NCI-H128 (cell line): ENCODE measurements around the gene FAM163B.

Source experiments
- DNase-seq: peaks from one replicate; lab custom pipeline; 2025; ENCODE audit not compliant: unreplicated experiment; lab: John Stamatoyannopoulos, UW

FAM163B gene

GRCh38 chr9:133582501-133583045 lies 26.6 kb downstream of the FAM163B start:
- DNase-seq, result no peak

GRCh38 chr9:133581513-133582343 lies 27.5 kb downstream of the FAM163B start:
- no peak for DNase-seq

DNA sequence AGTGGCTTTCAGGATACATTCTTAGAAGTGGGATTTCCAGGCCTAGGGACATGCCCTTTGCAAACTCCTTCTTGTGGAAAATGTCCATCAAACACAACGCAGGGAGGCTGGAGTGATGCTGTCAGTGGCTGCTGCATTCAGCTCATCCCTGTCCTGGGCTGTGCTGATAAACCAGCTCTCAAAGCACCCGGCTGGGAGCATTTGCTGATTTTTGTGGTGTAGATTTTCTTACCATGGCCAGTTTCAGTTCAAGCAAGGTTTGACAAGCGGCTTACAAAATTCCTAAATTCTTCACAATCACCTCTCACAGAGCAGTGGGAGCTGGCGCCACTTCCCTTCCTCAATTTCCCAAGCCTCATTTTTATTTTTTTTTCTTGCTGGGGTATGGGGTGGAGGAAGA lies 28.2 kb downstream of the FAM163B start:
- no peak for DNase-seq

DNA sequence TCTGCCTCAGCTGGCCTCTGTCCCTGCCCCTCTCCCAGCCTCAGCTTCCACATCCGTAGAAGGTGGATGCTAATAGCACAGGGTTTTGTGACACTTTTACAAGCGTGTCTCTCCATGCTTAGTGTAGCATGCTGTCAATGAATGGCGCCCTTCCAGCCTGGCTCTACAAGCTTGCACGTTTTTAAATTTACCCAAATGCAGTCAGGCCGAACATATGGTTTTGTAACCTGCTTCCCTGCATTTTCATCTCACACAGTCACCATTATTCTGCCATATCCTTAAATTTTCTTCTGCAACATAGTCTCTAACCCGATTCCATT lies 28.8 kb downstream of the FAM163B start:
- DNase-seq, result no peak

DNA sequence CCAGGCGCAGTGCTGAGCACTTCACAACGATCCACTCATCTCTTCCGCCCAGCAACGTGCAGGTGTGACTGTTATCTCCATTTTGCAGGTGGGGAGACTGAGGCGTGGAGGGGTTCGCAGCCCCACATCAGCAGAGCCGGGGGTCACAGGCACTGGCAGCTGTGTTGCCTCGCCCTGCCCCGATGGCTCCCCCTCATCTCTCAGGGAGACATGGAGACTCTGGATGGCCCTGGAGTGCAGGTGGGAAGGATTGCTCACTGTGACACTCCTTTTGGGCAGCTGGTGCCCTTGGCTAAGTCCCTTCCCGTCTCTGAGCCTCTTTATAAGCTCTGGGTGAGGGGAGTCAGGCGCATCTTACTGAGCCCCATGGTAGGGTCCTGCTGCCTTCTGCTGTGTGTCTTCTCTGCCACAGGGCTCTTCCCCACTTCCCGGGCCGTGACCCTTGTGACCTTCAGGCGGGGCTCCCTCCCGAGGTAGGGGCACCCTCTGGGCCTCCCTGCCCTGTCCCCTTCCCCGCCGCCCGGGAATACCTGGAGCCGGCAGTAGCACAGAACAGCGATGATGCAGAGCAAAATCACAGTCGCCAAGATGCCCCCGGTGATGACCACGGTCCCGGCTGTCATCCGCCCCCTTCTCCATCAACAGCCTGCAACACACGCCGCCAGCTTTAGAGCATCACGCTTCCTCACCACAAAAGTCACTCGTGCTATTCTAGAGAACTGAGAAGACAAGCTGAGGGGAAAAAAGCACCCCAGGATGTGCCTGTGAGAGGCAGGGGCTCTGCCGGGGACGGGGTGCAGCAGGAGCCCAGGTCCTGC lies 29.4 kb downstream of the FAM163B start:
- no peak for DNase-seq

- DNase-seq, result no peak
Observed at GRCh38 chr9:133578524-133579441, 30.4 kb downstream of the FAM163B start.

DNA sequence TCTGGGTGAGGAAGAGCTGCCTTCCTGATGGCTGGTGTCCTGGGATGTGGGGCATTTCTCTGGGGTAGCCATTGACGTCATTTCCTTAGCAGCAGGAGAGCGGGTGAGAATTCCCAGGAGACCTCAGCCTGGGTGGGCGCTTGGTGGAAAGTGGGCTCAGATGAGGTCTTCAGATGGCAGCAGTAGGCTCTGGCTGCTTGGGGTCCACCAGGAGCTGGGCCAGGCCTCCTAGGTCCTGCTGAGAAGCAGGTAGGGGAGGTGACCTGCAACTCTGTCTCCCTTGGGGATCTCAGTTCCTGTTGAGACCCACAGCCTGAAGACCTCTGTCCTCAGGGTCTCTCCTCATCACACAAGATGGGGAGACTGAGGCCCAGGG lies 31.5 kb downstream of the FAM163B start:
- DNase-seq, result no peak

- DNase-seq, result no peak
Observed at GRCh38 chr9:133576875-133577736, 32.1 kb downstream of the FAM163B start.

DNA sequence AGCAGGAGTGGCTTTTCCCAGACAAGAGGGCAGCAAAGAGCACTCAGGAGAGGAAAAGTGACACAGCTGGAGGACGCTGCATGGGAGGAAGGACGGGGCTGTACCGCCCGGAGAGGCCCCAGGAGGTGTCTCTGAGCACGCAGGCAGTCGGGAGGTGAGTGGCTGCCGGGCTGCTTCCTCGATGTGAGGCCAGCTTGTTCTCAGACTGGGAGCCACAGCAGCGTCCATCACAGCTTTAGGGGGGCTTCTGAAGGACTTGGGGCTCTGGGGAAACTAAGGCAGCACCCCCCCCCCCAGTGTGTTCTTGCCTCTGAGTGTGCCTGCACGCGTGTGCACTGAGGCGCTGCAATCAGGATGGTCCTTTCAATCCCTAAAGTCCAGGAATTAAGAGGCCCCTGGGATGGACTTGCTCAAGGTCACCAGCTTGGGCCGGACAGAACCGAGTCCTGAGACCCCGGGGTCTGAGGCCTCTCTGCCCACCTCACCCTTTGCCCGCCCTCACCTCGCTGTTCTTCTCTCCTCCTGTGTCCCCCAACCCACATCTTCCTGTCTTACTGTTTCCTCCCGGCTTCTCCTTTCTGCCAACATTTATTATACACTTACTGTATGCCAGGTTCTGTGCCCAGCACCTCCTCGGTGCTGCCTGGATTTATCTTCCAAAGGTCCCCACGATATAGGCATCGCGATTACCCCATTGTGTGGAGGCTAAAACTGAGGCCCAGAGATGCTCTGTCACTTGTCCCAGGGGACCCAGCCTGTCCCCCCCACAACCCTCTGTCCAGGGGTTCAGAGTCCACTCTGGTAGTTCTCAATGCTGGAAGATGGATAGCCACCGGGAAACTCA lies 32.9 kb downstream of the FAM163B start:
- DNase-seq, result no peak

DNA sequence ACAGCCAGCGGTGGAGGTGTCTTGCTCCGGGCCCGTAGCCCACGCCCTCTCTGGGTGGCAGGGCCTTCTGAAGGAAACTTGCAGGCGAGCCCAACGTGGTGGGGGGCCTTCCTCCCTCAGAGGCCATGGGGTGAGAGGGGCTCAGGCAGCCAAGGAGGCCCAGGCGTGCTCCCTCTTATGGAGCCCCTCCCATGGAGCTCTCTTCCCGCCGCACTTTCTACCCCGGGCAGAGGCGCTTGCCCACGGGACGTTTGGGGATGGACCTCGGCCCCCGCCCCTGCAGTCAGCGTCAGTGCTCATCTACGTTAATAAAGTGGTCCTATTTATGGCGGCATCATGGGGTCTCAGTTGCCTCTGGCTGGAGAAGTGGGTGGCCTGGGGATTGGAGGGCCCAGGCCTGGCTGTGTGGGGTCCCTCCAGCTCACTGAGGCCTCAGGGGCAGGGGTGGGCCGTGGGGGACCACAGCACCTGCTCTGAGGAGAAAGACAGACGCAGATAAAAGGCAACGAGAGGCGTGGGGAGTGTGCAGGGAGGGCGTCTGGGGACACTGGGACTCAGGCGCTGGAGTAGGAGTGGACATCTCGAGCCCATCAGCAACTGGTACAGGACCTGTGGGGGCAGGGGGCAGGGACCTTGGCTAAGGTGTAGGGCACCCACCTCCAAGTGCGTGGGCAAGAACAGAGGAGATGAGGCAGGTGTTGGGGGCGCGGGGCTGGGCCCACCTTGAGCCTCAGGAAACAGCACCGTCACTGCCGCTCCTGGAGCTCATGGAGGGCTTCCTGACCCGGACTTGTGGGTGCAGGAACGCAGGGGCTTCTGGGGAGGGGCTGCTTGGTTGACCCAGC lies 33.8 kb downstream of the FAM163B start:
- DNase-seq, result no peak

GRCh38 chr9:133574771-133575170 lies 34.4 kb downstream of the FAM163B start:
- DNase-seq, result no peak

- no peak for DNase-seq
Observed at GRCh38 chr9:133573791-133574515, 35.2 kb downstream of the FAM163B start.

GRCh38 chr9:133572821-133573361 lies 36.3 kb downstream of the FAM163B start:
- no peak for DNase-seq

- DNase-seq, result no peak
Observed at GRCh38 chr9:133571896-133572595, 37.1 kb downstream of the FAM163B start.

DNA sequence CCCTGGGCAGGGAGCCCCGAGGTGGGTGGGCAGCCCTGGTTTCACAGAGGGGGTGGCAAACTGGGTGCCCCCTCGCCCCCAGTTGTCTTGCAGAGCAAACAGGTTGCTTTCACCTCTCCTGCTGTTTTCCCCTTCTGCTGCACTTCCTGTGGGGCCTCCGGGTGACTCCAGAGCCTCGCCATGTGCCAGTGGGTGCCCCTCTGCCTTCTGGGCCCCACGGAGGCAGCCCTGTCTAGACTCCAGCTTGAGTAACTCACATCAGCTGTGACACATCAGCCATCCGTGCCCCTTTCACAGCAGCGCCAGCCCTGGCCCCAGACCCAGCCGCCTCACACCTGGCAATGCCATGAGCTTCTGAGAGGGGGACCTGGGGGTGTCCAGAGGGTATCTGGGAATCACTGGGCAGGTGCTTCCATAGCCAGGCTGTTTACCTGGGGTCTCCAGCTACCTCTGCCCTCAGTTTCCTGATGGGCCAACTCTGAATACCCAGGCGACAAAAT lies 37.7 kb downstream of the FAM163B start:
- no peak for DNase-seq

DNA sequence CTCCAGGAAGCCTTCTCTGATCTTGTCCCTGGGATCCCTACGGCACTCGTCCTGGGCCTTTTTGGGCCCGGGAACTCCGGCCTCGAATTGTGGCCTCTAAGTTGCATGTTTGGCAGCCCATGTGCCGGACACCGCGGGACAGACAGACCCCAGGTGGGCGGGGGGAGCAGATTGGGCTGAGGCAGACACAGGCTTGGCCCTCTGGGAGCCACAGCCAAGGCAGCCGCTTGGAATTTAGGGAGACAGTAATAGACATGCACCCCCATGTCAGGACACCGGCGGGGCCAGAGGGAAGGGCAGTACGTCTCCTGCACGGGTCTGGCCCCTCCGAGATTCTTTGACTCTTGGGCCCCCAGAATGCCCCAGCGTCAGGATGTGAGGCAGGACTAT lies 38.5 kb downstream of the FAM163B start:
- no peak for DNase-seq
